OCI-LY3 (cell line): ENCODE results near the gene VIP.

Experiments
- EZH2phosphoT487 ChIP-seq: fragments of 200-600 bp; shearing (Covaris generic); IDR thresholded peaks from 2 replicates; pipeline ENCODE4 v1.6.1; 2018; ENCODE audit warnings: antibody characterized with exemption, mixed run types, low read depth
- TF ChIP-seq, protein P1 (sequence below): fragments of 200-600, 300-600 bp; sonication (generic); IDR thresholded peaks from 2 replicates; pipeline ENCODE4 v1.5.1; 2014; ENCODE audit warnings: antibody characterized with exemption, low read length, low read depth

DNA sequence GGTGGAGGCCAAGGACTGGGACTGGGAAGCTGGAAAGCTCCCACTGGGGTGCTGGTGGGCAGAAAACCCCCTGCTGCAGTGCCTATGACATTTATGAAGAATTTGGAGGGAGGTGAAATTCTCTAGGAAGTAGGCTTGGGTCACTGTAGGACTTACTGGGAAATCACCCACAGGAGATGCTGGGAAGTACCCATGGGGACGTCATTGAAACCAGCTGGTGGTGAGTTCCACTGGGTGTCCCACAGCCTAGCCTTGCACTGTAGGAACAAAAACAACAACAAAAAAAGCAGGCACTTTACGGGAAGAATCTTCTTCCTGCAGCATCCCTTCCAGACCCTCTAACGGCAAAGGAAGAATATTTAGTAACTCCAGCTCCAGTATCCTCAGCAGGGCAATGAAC, 26.2 kb downstream of the VIP start:
- TF ChIP-seq, protein P1, sequence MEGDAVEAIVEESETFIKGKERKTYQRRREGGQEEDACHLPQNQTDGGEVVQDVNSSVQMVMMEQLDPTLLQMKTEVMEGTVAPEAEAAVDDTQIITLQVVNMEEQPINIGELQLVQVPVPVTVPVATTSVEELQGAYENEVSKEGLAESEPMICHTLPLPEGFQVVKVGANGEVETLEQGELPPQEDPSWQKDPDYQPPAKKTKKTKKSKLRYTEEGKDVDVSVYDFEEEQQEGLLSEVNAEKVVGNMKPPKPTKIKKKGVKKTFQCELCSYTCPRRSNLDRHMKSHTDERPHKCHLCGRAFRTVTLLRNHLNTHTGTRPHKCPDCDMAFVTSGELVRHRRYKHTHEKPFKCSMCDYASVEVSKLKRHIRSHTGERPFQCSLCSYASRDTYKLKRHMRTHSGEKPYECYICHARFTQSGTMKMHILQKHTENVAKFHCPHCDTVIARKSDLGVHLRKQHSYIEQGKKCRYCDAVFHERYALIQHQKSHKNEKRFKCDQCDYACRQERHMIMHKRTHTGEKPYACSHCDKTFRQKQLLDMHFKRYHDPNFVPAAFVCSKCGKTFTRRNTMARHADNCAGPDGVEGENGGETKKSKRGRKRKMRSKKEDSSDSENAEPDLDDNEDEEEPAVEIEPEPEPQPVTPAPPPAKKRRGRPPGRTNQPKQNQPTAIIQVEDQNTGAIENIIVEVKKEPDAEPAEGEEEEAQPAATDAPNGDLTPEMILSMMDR: no peak
- no peak for TF ChIP-seq EZH2phosphoT487
